GM19035 (cell line): Measurements from ENCODE around the gene TNS1.

Experiments
- ATAC-seq: cut with Tn5 transposase; IDR thresholded peaks from one replicate; pipeline ENCODE4 v1.9.1; 2021; ENCODE audit not compliant: unreplicated experiment

The TNS1 gene

GRCh38 chr2:217983276-217984233 is 19.2 kb downstream of the TNS1 start:
- ATAC-seq = no peak

- ATAC-seq = no peak
These were observed 20.8 kb downstream of the TNS1 start for GRCh38 chr2:217981971-217982370.

- no peak for ATAC-seq
These were observed 21.6 kb downstream of the TNS1 start for GRCh38 chr2:217981084-217981730.

- ATAC-seq = no peak
These were observed 22.2 kb downstream of the TNS1 start for GRCh38 chr2:217980591-217980990.

GRCh38 chr2:217980036-217980435 is 22.8 kb downstream of the TNS1 start:
- ATAC-seq = no peak

- ATAC-seq = no peak
These were observed 23.5 kb downstream of the TNS1 start for GRCh38 chr2:217979151-217979811.

GRCh38 chr2:217978536-217979150 is 24.2 kb downstream of the TNS1 start:
- ATAC-seq = no peak

- no peak for ATAC-seq
These were observed 24.8 kb downstream of the TNS1 start for GRCh38 chr2:217977840-217978535.

GRCh38 chr2:217976301-217976700 is 26.5 kb downstream of the TNS1 start:
- ATAC-seq = no peak

- ATAC-seq = no peak
These were observed 27.2 kb downstream of the TNS1 start for GRCh38 chr2:217975626-217976025.

- ATAC-seq = no peak
These were observed 28.3 kb downstream of the TNS1 start for GRCh38 chr2:217974389-217975005.

GRCh38 chr2:217973008-217973787 is 29.6 kb downstream of the TNS1 start:
- ATAC-seq = no peak

- no peak for ATAC-seq
These were observed 30.3 kb downstream of the TNS1 start for GRCh38 chr2:217972490-217972889.

GRCh38 chr2:217972037-217972436 is 30.8 kb downstream of the TNS1 start:
- ATAC-seq = no peak

- ATAC-seq = no peak
These were observed 31.6 kb downstream of the TNS1 start for GRCh38 chr2:217971166-217971565.

GRCh38 chr2:217970206-217970605 is 32.6 kb downstream of the TNS1 start:
- no peak for ATAC-seq

GRCh38 chr2:217969588-217969987 is 33.2 kb downstream of the TNS1 start:
- no peak for ATAC-seq

GRCh38 chr2:217968023-217968422 is 34.8 kb downstream of the TNS1 start:
- ATAC-seq = no peak

- no peak for ATAC-seq
These were observed 36.2 kb downstream of the TNS1 start for GRCh38 chr2:217966423-217967070.
